DND-41 (cell line): ENCODE measurements around the gene ZNF644.

Experiments used
- ATAC-seq: fragments of 200-7000 bp; cut with Tn5 transposase; 3 replicates; pipeline ENCODE4 v1.9.1; 2021; ENCODE audit warnings: low read depth; ENCODE audit not compliant: insufficient read depth
- DNase-seq: peaks from one replicate; pipeline ENCODE4 v3.0.0-alpha.2; 2020
- H2AFZ ChIP-seq: 2 replicates; pipeline ENCODE4 v1.6.0; 2012; ENCODE audit warnings: low read depth, low read length
- H3K27ac ChIP-seq: 2 replicates; pipeline ENCODE4 v1.5.1; 2012; ENCODE audit warnings: low read length, inconsistent platforms
- H3K27me3 ChIP-seq: fragments of 200-600 bp; sonication (generic); 2 replicates; pipeline ENCODE4 v1.6.0; 2012; ENCODE audit warnings: low read length, mild to moderate bottlenecking, inconsistent platforms; ENCODE audit not compliant: insufficient read depth, poor library complexity
- H3K36me3 ChIP-seq: 2 replicates; pipeline ENCODE4 v1.5.1; 2012; ENCODE audit warnings: low read length, inconsistent platforms; ENCODE audit not compliant: insufficient read depth
- H3K4me1 ChIP-seq: 2 replicates; pipeline ENCODE4 v1.5.1; 2012; ENCODE audit warnings: mild to moderate bottlenecking, low read length; ENCODE audit not compliant: insufficient read depth
- H3K4me2 ChIP-seq: 2 replicates; pipeline ENCODE4 v1.6.0; 2012; ENCODE audit warnings: mild to moderate bottlenecking, moderate library complexity, low read length, inconsistent platforms; ENCODE audit not compliant: insufficient read depth
- H3K4me3 ChIP-seq, 2 experiments: fragments of 200-600 bp in 1 of 2; shearing (Covaris generic) in 1 of 2; 2 replicates each; pipeline ENCODE4 v1.5.1; 2012 to 2016; ENCODE audit warnings: inconsistent platforms in 2 of 2, low read length in 2 of 2, mild to moderate bottlenecking in 2 of 2, low read depth in 1 of 2, moderate library complexity in 1 of 2
- H3K79me2 ChIP-seq: 2 replicates; pipeline ENCODE4 v1.6.0; 2012; ENCODE audit warnings: low read length, inconsistent platforms; ENCODE audit not compliant: insufficient read depth
- H3K9ac ChIP-seq: 2 replicates; pipeline ENCODE4 v1.6.0; 2012; ENCODE audit warnings: low read depth, mild to moderate bottlenecking, inconsistent platforms, low read length, moderate library complexity
- H3K9me3 ChIP-seq: 2 replicates; pipeline ENCODE4 v1.5.1; 2012; ENCODE audit warnings: low read length, moderate library complexity, mild to moderate bottlenecking, inconsistent platforms; ENCODE audit not compliant: insufficient read depth, severe bottlenecking
- H4K20me1 ChIP-seq: 2 replicates; pipeline ENCODE4 v1.6.0; 2012; ENCODE audit warnings: low read length; ENCODE audit not compliant: insufficient read depth
- CTCF ChIP-seq: IDR thresholded peaks from 2 replicates; pipeline ENCODE4 v1.5.1; 2012; ENCODE audit warnings: borderline replicate concordance, low read length, moderate library complexity, mild to moderate bottlenecking; ENCODE audit not compliant: poor library complexity, severe bottlenecking; ENCODE audit errors: extremely low read depth
- EZH2 ChIP-seq: IDR thresholded peaks from 3 replicates; pipeline ENCODE4 v1.6.1; 2012; ENCODE audit warnings: borderline replicate concordance, low read depth, mild to moderate bottlenecking, moderate library complexity, low read length, inconsistent platforms; ENCODE audit not compliant: severe bottlenecking

ZNF644 gene

GRCh38 chr1:90959352-90960206 is 62.3 kb downstream of the ZNF644 start:
- H3K36me3 ChIP-seq, result peaks cover 49% of the 10 kb centered on the region
- no peak for ATAC-seq
- no peak overlapping the region for H3K4me2 ChIP-seq
- H3K27ac ChIP-seq, result no peak overlapping the region
- H3K4me1 ChIP-seq, result no peaks in the 10 kb centered on the region
- DNase-seq, result no peak
- TF ChIP-seq CTCF, result no peak
- TF ChIP-seq EZH2, result no peak
- H4K20me1 ChIP-seq, result peaks cover 34% of the 10 kb centered on the region
- H3K79me2 ChIP-seq, result peaks cover 99% of the 10 kb centered on the region
- no peaks in the 10 kb centered on the region for H3K9me3 ChIP-seq
- H2AFZ ChIP-seq, result no peak overlapping the region
- no peak overlapping the region for H3K4me3 ChIP-seq
- no peak overlapping the region for H3K9ac ChIP-seq
- H3K27me3 ChIP-seq, result no peaks in the 10 kb centered on the region

GRCh38 chr1:90957497-90957896 is 64.3 kb downstream of the ZNF644 start:
- no peaks in the 10 kb centered on the region for H3K4me1 ChIP-seq
- no peaks in the 10 kb centered on the region for H3K27me3 ChIP-seq
- no peak overlapping the region for H3K4me3 ChIP-seq
- peaks cover 46% of the 10 kb centered on the region for H3K36me3 ChIP-seq
- H2AFZ ChIP-seq, result no peak overlapping the region
- peaks cover 99% of the 10 kb centered on the region for H3K79me2 ChIP-seq
- DNase-seq (no peak), ATAC-seq (no peak)
- no peak for TF ChIP-seq EZH2
- no peak for TF ChIP-seq CTCF
- H3K9me3 ChIP-seq, result no peaks in the 10 kb centered on the region
- no peak overlapping the region for H3K4me2 ChIP-seq
- H3K9ac ChIP-seq, result no peak overlapping the region
- H3K27ac ChIP-seq, result no peak overlapping the region
- H4K20me1 ChIP-seq, result peaks cover 43% of the 10 kb centered on the region

GRCh38 chr1:90955769-90956168 is 66.1 kb downstream of the ZNF644 start:
- TF ChIP-seq EZH2, result no peak
- no peak for TF ChIP-seq CTCF
- no peak overlapping the region for H3K4me3 ChIP-seq
- ATAC-seq, result no peak
- H3K4me1 ChIP-seq, result no peaks in the 10 kb centered on the region
- no peak overlapping the region for H3K4me2 ChIP-seq
- H3K9ac ChIP-seq, result no peak overlapping the region
- peaks cover 100% of the 10 kb centered on the region for H3K79me2 ChIP-seq
- no peaks in the 10 kb centered on the region for H3K27me3 ChIP-seq
- H4K20me1 ChIP-seq, result peaks cover 54% of the 10 kb centered on the region
- no peak overlapping the region for H3K27ac ChIP-seq
- no peak overlapping the region for H2AFZ ChIP-seq
- H3K9me3 ChIP-seq, result no peaks in the 10 kb centered on the region
- no peak for DNase-seq
- H3K36me3 ChIP-seq, result peaks cover 41% of the 10 kb centered on the region
